Cardiac septum (tissue), 1 donor: Measurements from ENCODE around the gene MYADML2. TPM values are rescaled to one million over a fixed set of nuclear protein-coding genes. Genes with fewer than 3 reads are reported as not detected.
"Not testable (repeated sequence)": the region's sequence is repeated elsewhere in the genome, so short reads cannot be mapped to it uniquely, and the experiment has no call there.

Experiments used
- DNase-seq: peaks from one replicate; pipeline ENCODE4 v3.0.0-alpha.2; 2020; ENCODE audit warnings: low spot score
- intact Hi-C: fragments of 100-400 bp; cut with DNase I; formaldehyde crosslinking; loops from one replicate; pipeline ENCODE4 v1.14.0; 2022
- long read RNA-seq: library from polyadenylated mRNA; unstranded; transcript quantifications from one replicate; pipeline ENCODE4 v2.0.0, GENCODE V29; 2021
- total RNA-seq: library from RNA; stranded (reverse); fragmentation: NEBNext Ultra II Directional; extraction: Animal tissue kit (Norgen Biotek cat#: 25700); gene quantifications from one replicate; pipeline ENCODE4 v1.2.1, GENCODE V29; 2021
- donor health status: DM: no; HTN: no; CAD: no.

The MYADML2 gene
- total RNA-seq, result 4.4 TPM
- long read RNA-seq, result 0 reads

- no peak for DNase-seq
- intact Hi-C loops, result no loop called here
Measured at GRCh38 chr17:81947189-81947588, at the start of gene MYADML2. Gene MYADML2, minus strand, starts transcription at chr17:81947233. Its CDS starts 5,492 bp downstream, at chr17:81941741.

- intact Hi-C loops, result no loop called here
- DNase-seq, result no peak
Measured at GRCh38 chr17:81996232-81996756, 49.3 kb upstream of the MYADML2 start.

GRCh38 chr17:81995463-81996231, 48.6 kb upstream of the MYADML2 start:
- DNase-seq, result no peak
- intact Hi-C loops, result no loop called here

GRCh38 chr17:81994593-81995462, 47.8 kb upstream of the MYADML2 start:
- intact Hi-C loops, result no loop called here
- DNase-seq, result no peak

- intact Hi-C loops, result no loop called here
- DNase-seq, result no peak
Measured at GRCh38 chr17:81993729-81994592, 46.9 kb upstream of the MYADML2 start.

GRCh38 chr17:81992306-81993102, 45.5 kb upstream of the MYADML2 start:
- no peak for DNase-seq
- intact Hi-C loops, result no loop called here

GRCh38 chr17:81991684-81992305, 44.8 kb upstream of the MYADML2 start:
- intact Hi-C loops, result no loop called here

GRCh38 chr17:81990836-81991683, 44.0 kb upstream of the MYADML2 start:
- intact Hi-C loops, result no loop called here
- no peak for DNase-seq

More at GRCh38 chr17:81991684-81992305, 44.8 kb upstream of the MYADML2 start:
- peak; percentile 85 for DNase-seq

GRCh38 chr17:81987161-81987770, 40.2 kb upstream of the MYADML2 start:
- intact Hi-C loops, result no loop called here
- DNase-seq, result no peak

GRCh38 chr17:81986606-81987005, 39.6 kb upstream of the MYADML2 start:
- intact Hi-C loops, result no loop called here
- DNase-seq, result no peak

- intact Hi-C loops, result no loop called here
- DNase-seq, result no peak
Measured at GRCh38 chr17:81984773-81985410, 37.9 kb upstream of the MYADML2 start.

- no peak for DNase-seq
- intact Hi-C loops, result no loop called here
Measured at GRCh38 chr17:81983639-81984373, 36.8 kb upstream of the MYADML2 start.

- DNase-seq, result no peak
- intact Hi-C loops, result no loop called here
Measured at GRCh38 chr17:81983011-81983638, 36.1 kb upstream of the MYADML2 start.

GRCh38 chr17:81981511-81981910, 34.5 kb upstream of the MYADML2 start:
- intact Hi-C loops, DNase-seq: not testable (repeated sequence)

- DNase-seq, result no peak
- intact Hi-C loops, result no loop called here
Measured at GRCh38 chr17:81980707-81981343, 33.8 kb upstream of the MYADML2 start.
